Liver (tissue), 3 donors: Measurements from ENCODE around the gene LGALS7B.

Experiments
- CTCF ChIP-seq: fragments of 150-350 bp; IDR thresholded peaks from 2 replicates; pipeline ENCODE4 v1.5.1; 2017; ENCODE audit warnings: improper control_type of control experiment, low read depth, low read length; ENCODE audit not compliant: missing input control
- FOXA1 ChIP-seq: IDR thresholded peaks from 2 replicates; pipeline ENCODE4 v1.6.1; 2016; ENCODE audit warnings: antibody characterized with exemption
- FOXA2 ChIP-seq: IDR thresholded peaks from 2 replicates; pipeline ENCODE4 v1.6.1; 2016; ENCODE audit warnings: antibody characterized with exemption
- HNF4A ChIP-seq, 2 donors: conservative IDR thresholded peaks; 2 replicates each; pipeline ENCODE4 v1.6.1; 2016; ENCODE audit warnings: antibody characterized with exemption in 2 of 2, mild to moderate bottlenecking in 2 of 2
- REST ChIP-seq: IDR thresholded peaks from 2 replicates; pipeline ENCODE4 v1.6.1; 2016; ENCODE audit warnings: antibody characterized with exemption, mild to moderate bottlenecking
- TAF1 ChIP-seq: conservative IDR thresholded peaks from 2 replicates; pipeline ENCODE4 v1.6.1; 2016; ENCODE audit warnings: antibody characterized with exemption, mild to moderate bottlenecking
- YY1 ChIP-seq: IDR thresholded peaks from 2 replicates; pipeline ENCODE4 v1.6.1; 2016; ENCODE audit warnings: antibody characterized with exemption, mild to moderate bottlenecking
- ZBTB33 ChIP-seq: IDR thresholded peaks from 2 replicates; pipeline ENCODE4 v1.6.1; 2016; ENCODE audit warnings: antibody characterized with exemption
- donor health status: healthy.
- donor health status: healthy.

GRCh38 chr19:38773469-38774177, 15.4 kb upstream of the LGALS7B start, which contains the start of gene LGALS7:
- TF ChIP-seq ZBTB33 (no peak), FOXA1 (no peak), CTCF (no peak), HNF4A (conservative IDR thresholded peaks at IDR 0.05) (no peak), FOXA2 (no peak), YY1 (no peak), REST (no peak), TAF1 (no peak)
